ENCODE measurements around the gene ADPRHL1.

GRCh38 chr13:113393563-113394338 lies 59.5 kb downstream of the ADPRHL1 start:
- peak; percentile 59 for TF ChIP-seq CTCF (conservative IDR thresholded peaks at IDR 0.05; ENCODE audit: low read length)
- TF ChIP-seq EZH2phosphoT487 (IDR thresholded peaks at IDR 0.05; ENCODE audit: borderline replicate concordance) = no peak

Data from Loucy (cell line).